Peyer's patch (tissue), 4 donors: ENCODE measurements around the gene SLC6A7.

ENCODE experiments used
- POLR2A ChIP-seq, 2 donors: fragments of 450-650 bp; IDR thresholded peaks; one replicate each; pipeline ENCODE4 v1.5.1; 2017; ENCODE audit warnings: antibody characterized with exemption in 2 of 2, mild to moderate bottlenecking in 2 of 2, moderate library complexity in 2 of 2
- TF ChIP-seq, protein P1 (sequence below), 6 experiments: fragments of 450-650 bp in 4 of 6; fragments of 200-600 bp in 2 of 6; sonication (generic) in 1 of 6; IDR thresholded peaks; one replicate each; pipeline ENCODE4 v1.5.1; 2017 to 2019; ENCODE audit warnings: antibody characterized with exemption in 6 of 6, mild to moderate bottlenecking in 3 of 6, moderate library complexity in 1 of 6

DNA sequence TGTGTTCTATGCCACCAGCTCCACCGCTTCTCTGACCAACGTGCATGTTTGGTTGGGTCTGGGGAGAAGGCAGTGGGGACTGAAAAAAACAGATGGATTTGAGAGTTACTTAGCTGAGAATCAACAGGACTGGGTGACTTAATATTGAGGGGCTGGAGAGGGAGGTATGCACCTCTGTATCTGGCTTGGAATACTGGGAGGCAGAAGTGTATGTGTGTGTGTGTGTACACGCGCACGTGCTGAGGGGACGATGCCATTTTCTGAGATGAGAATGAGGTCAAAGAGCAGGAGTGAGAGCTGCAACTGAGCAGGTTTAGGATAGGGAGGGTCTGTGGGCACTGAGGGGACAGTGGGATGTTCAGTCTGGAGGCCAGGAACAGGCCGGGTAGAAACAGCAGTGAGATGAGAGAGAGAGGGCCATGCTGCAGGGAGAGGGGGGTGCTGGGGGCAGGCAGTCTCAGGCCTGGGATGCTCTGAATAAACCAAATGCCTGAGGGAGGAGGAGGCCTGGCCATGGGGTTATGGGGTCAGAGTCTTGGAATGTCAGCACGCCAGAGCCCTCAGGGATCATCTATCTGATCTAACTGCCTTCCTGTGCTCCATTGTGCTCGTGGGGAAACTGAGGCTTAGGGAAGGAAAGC is 48.2 kb upstream of the SLC6A7 start:
- no peak for TF ChIP-seq POLR2A (IDR thresholded peaks at IDR 0.05)
- TF ChIP-seq, protein P1, sequence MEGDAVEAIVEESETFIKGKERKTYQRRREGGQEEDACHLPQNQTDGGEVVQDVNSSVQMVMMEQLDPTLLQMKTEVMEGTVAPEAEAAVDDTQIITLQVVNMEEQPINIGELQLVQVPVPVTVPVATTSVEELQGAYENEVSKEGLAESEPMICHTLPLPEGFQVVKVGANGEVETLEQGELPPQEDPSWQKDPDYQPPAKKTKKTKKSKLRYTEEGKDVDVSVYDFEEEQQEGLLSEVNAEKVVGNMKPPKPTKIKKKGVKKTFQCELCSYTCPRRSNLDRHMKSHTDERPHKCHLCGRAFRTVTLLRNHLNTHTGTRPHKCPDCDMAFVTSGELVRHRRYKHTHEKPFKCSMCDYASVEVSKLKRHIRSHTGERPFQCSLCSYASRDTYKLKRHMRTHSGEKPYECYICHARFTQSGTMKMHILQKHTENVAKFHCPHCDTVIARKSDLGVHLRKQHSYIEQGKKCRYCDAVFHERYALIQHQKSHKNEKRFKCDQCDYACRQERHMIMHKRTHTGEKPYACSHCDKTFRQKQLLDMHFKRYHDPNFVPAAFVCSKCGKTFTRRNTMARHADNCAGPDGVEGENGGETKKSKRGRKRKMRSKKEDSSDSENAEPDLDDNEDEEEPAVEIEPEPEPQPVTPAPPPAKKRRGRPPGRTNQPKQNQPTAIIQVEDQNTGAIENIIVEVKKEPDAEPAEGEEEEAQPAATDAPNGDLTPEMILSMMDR (IDR thresholded peaks at IDR 0.05): no peak
